HG02623 (cell line): Measurements from ENCODE around the gene SLAMF6.
"Not testable (repeated sequence)": the region's sequence is repeated elsewhere in the genome, so short reads cannot be mapped to it uniquely, and the experiment has no call there.

Experiments
- ATAC-seq: cut with Tn5 transposase; IDR thresholded peaks from one replicate; pipeline ENCODE4 v1.9.1; 2021; ENCODE audit warnings: moderate library complexity; ENCODE audit not compliant: unreplicated experiment

SLAMF6 gene

GRCh38 chr1:160544647-160545046 lies 21.6 kb upstream of the SLAMF6 start:
- ATAC-seq, result no peak

DNA sequence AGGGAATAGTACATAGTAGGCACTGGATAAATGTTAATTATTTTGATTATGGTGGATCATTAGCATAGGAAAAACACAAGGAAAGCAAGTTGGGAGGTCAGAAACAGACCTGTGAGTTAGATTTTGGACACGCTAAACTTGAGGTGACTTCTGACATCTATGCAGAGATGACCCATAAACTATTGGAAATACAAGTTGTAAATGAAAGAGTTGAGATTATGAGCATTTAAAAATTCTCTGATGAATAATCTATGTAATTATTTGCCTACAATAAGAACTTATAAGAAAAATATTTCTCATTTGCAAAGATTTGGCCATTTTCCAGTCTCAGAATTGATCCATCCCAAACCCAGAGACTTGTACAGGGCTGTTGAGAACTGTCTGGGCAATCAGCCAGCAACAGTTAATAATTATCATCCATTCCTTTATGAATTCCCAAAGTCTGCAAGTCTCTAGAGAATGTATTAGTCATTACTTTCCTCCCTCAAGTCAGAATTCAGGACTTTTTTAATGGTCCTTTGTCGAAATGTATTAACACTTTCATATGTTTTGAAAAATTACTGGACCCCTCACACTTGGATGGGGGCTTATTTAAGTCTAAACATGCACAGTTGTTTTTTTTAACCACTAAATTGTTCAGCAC lies 19.4 kb upstream of the SLAMF6 start:
- ATAC-seq, result no peak

GRCh38 chr1:160541622-160542302 lies 18.7 kb upstream of the SLAMF6 start:
- ATAC-seq, result no peak

DNA sequence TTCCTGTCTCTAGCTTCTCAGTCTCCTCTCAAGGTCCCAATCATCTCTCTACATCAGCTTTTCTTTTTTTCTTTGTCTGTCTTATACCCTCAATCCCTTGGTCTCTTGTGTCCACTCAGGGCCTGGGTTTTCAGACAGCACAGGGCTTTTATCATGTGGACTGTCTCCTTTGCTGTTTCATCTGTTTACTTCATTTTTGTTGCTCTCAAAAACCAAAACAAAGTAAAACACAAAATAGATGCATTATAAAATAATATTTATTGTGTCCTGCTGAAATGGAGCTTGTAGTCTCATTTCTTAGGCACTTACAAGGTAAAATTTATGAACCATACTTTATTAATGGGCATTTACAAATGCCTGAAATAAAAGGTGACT lies 17.8 kb upstream of the SLAMF6 start:
- no peak for ATAC-seq

DNA sequence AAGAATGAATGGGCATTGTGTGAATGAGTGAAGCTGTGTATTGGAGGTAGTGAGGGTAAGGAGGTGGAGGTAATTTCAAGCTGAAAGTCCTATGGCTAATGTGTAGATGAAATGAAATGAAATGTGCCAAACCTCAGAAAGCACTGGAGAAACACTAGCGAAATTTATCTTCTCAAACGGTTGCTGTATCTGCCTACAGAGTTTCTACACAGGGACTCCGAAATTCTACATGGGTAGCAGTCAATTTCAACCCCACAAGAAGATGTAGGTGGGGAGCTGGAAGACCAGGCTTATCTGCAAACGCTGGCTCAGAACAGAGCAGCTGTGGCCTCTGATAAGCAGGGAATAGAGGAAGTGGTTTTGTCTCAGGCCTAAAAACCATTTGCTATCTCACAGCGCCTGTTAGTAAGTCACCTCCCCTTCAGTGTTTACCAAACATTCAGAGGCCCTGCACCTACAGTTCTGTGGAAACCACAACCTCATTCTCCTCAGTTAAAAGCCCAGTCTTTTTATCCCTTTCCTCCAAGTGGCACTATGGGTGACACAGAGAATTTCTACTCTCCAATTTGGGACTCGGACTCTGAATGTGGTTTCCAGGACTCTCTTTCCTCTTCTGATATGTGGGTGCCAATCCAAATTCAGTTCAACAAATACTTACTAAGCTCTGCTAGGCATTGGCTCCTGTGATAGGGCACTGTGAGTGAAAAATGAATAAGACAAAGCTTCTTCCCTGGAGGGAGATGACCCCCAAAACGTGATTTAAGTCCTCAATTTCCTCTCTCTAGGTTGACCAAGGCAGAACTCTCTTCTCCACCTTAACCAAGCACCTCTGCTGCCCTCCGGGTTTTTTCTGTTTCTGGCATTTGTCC lies 17.2 kb upstream of the SLAMF6 start:
- peak; percentile 84 for ATAC-seq

DNA sequence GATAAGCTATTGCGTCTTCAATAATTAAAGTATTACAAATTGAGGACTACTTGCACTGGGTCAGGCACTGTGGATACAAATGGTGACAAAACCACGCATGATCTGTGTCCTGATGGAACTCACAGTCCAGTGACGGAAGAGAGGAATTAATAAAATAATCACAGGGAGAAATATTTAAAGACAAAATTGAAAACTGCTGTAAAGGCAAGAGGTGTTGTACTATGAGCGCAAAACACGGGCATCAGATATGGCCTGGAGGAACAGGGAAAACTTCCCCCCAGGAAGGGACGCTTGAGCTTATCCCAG lies 16.6 kb upstream of the SLAMF6 start:
- no peak for ATAC-seq

GRCh38 chr1:160538985-160539651 lies 16.1 kb upstream of the SLAMF6 start:
- ATAC-seq, result no peak

DNA sequence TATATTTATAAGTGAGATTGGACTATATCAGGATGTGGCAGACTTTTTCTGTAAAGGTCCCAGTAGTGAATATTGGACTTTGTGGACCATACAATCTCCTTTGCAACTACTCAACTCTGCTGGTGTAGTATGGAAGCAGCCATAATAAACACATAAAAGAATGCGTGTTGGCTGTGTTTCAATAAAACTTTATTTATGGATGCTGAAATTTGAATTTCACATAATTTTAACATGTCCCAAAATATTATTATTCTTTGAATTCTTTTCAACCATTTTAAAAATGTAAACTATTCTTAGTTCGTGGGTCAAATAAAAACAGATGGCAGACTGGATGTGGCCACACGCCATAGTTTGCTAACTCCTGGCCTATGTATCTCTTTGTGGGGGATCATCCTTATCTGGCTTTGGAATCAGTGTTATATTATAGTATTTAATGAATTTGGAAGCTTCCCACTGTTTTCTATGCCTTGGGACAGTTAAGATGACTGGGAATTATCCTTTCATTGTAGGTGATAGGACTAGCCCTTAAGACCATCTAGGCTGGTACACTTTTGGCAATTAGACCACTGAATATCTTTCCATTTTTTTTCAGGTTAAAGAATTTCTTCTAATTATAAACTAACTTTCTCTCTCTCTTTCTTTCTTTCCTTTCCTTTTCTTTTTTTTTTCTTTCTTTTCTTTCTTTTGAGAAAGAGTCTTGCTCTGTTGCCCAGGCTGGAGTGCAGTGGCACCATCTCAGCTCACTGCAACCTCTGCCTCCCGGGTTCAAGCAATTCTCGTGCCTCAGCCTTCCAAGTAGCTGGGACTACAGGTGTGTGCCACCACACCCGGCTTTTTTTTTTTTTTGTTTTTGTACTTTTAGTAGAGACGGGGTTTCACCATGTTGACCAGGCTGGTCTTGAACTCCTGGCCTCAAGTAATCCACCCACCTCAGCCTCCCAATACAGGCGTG lies 14.9 kb upstream of the SLAMF6 start:
- no peak for ATAC-seq

GRCh38 chr1:160534823-160535605 lies 12.0 kb upstream of the SLAMF6 start:
- no peak for ATAC-seq

DNA sequence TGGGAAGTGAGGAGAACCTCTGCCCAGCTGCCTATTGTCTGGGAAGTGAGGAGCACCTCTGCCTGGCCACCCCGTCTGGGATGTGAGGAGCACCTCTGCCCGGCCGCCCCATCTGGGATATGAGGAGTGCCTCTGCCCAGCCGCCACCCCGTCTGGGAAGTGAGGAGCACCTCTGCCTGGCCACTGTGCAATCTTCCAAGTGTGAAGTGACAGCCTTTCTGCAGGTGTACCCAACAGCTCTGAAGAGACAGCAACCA lies 9.4 kb upstream of the SLAMF6 start:
- not testable (repeated sequence) for ATAC-seq

DNA sequence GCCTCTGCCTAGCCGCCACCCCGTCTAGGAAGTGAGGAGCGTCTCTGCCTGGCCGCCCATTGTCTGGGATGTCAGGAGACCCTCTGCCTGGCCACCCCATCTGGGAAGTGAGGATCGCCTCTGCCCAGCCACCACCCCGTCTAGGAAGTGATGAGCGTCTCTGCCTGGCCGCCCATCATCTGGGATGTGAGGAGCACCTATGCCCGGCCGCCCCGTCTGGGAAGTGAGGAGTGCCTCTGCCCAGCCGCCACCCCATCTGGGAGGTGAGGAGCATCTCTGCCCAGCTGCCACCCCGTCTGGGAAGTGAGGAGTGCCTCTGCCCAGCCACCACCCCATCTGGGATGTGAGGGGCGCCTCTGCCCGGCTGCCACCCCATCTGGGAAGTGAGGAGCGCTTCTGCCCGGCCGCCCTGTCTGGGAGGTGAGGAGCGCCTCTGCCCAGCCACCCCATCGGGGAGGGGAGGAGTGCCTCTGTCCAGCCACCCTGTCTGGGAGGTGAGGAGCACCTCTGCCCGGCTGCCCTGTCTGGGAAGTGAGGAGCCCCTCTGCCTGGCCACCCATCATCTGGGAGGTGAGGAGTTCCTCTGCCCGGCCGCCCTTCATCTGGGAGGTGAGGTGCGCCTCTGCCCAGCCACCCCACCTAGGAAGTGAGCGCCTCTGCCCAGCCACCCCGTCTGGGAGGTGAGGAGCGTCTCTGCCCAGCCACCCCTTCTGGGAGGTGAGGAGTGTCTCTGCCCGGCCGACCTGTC lies 8.9 kb upstream of the SLAMF6 start:
- not testable (repeated sequence) for ATAC-seq

GRCh38 chr1:160529401-160529952 lies 6.4 kb upstream of the SLAMF6 start:
- ATAC-seq, result not testable (repeated sequence)

DNA sequence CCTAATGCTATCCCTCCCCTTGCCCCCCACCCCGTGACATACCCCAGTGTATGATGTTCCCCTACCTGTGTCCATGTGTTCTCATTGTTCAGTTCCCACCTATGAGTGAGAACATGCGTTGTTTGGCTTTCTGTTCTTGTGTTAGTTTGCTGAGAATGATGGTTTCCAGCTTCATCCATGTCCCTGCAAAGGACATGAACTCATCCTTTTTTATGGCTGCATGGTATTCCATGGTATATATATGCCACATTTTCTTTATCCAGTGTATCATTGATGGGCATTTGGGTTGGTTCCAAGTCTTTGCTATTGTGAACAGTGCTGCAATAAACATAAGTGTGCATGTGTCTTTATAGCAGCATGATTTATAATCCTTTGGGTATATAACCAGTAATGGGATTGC lies 734 bp upstream of the SLAMF6 start:
- not testable (repeated sequence) for ATAC-seq

GRCh38 chr1:160522136-160522535 lies 919 bp downstream of the SLAMF6 start:
- no peak for ATAC-seq

GRCh38 chr1:160521554-160521953 lies 1.5 kb downstream of the SLAMF6 start:
- ATAC-seq, result no peak

- peak; percentile 36 for ATAC-seq
These were observed 2.1 kb downstream of the SLAMF6 start for GRCh38 chr1:160520999-160521398.

DNA sequence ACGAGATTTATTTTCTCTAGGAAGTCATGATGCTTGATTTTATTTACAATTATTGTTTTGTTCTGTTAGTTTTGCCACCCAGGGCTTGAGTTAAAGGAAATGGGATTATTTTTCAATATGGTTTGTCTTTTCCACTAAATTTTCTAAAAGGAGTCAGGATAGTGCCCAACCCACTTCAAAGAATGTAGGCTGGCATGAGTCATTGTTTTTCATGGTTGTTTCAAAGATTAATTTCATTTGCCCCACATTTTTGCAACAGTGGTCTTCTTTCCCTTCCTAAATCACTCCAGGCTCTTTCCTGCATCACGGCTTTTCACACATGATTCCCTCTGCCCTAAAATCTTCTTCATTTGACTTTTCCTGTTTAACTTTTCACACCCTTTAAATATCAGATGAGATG lies 2.5 kb downstream of the SLAMF6 start:
- no peak for ATAC-seq

DNA sequence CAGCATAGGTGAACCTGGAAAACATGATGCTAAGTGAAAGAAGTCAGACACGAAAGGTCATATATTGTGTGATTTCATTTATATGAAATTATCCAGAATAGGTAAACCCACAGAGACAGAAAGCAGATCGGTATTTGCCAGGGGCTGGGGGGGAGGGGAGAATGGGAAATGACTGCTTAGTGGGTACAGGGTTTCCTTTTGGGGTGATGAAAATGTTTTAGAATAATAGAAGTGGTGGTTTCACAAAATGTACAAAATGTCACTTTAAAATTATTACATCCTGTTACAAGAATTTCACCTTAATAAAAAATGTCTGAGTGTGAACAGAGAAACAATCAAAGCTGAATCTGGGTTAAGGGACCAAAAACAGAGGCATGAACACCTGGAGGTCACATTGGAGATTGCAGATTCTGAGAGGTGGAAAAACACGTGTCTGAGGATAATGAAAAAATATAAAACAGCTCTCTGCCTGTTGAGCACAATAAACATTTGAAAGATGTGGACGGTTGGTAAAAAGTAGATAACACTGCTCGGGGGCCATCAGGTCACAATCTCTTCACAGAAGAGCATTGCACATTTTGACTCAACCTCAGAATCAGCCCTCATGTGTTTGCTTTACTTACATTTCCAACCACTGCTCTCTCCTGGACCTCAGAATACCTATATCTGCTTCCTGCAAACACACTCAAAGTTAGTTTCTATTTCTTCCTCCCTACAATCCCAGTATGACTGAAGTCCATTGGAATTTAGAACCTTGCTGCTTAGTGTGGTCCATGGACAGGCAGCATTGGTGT lies 3.2 kb downstream of the SLAMF6 start:
- no peak for ATAC-seq
